Osteocyte (in vitro differentiated cells): Measurements from ENCODE around the gene CD81. TPM values are rescaled to one million over a fixed set of nuclear protein-coding genes. Genes with fewer than 3 reads are reported as not detected.
A peak's percentile ranks its signal among the peaks of the same experiment; 100 is the strongest.

Source experiments
- DNase-seq: peaks from one replicate; pipeline ENCODE4 v3.0.0; 2021; ENCODE audit warnings: mixed read lengths; ENCODE audit not compliant: unreplicated experiment; ENCODE audit errors: extremely low spot score
- H3K27ac Mint-ChIP-seq: one replicate; pipeline ENCODE4 v1.8.0; 2021; ENCODE audit warnings: mild to moderate bottlenecking, mixed read lengths; ENCODE audit not compliant: unreplicated experiment
- H3K27me3 Mint-ChIP-seq: one replicate; pipeline ENCODE4 v1.8.0; 2021; ENCODE audit warnings: mixed read lengths; ENCODE audit not compliant: unreplicated experiment
- H3K36me3 Mint-ChIP-seq: one replicate; pipeline ENCODE4 v1.8.0; 2021; ENCODE audit warnings: mixed read lengths; ENCODE audit not compliant: unreplicated experiment
- H3K4me1 Mint-ChIP-seq: one replicate; pipeline ENCODE4 v1.8.0; 2021; ENCODE audit warnings: mixed read lengths; ENCODE audit not compliant: unreplicated experiment
- H3K4me3 Mint-ChIP-seq: one replicate; pipeline ENCODE4 v1.8.0; 2021; ENCODE audit warnings: mild to moderate bottlenecking, moderate library complexity, mixed read lengths; ENCODE audit not compliant: unreplicated experiment
- H3K9me3 Mint-ChIP-seq: one replicate; pipeline ENCODE4 v1.8.0; 2021; ENCODE audit warnings: mixed read lengths; ENCODE audit not compliant: unreplicated experiment
- CTCF ChIP-seq: fragments of 200-600 bp; sonication (generic); IDR thresholded peaks from 2 replicates; pipeline ENCODE4 v1.5.0; 2021; ENCODE audit warnings: antibody characterized with exemption, mild to moderate bottlenecking, moderate library complexity
- total RNA-seq: library from RNA; stranded (reverse); gene quantifications from 2 replicates; pipeline ENCODE4 v1.2.1, GENCODE V29; 2021

The CD81 gene
- total RNA-seq, 1 donor from 2014 or later = 652 TPM

- no peak overlapping the region for H3K27ac Mint-ChIP-seq
- H3K9me3 Mint-ChIP-seq = no peaks in the 10 kb centered on the region
- TF ChIP-seq CTCF = no peak
- H3K27me3 Mint-ChIP-seq = peaks cover 3% of the 10 kb centered on the region
- no peak overlapping the region for H3K4me3 Mint-ChIP-seq
- H3K4me1 Mint-ChIP-seq = no peaks in the 10 kb centered on the region
- no peak for DNase-seq
- no peaks in the 10 kb centered on the region for H3K36me3 Mint-ChIP-seq
Measured at GRCh38 chr11:2426826-2427521, 49.9 kb downstream of the CD81 start.

- no peak for DNase-seq
- Mint-ChIP-seq H3K4me1 (no peaks in the 10 kb centered on the region), H3K4me3 (no peak overlapping the region), H3K27ac (no peak overlapping the region), H3K9me3 (no peaks in the 10 kb centered on the region), H3K27me3 (peaks cover 3% of the 10 kb centered on the region), H3K36me3 (no peaks in the 10 kb centered on the region)
- no peak for TF ChIP-seq CTCF
Measured at GRCh38 chr11:2427721-2428321, 50.7 kb downstream of the CD81 start.

- Mint-ChIP-seq H3K27me3 (peaks cover 3% of the 10 kb centered on the region), H3K4me3 (no peak overlapping the region), H3K27ac (no peak overlapping the region), H3K4me1 (no peaks in the 10 kb centered on the region), H3K9me3 (no peaks in the 10 kb centered on the region), H3K36me3 (no peaks in the 10 kb centered on the region)
- DNase-seq = no peak
- TF ChIP-seq CTCF = peak; percentile 64
Measured at GRCh38 chr11:2428322-2428795, 51.2 kb downstream of the CD81 start.

- Mint-ChIP-seq H3K4me3 (no peak overlapping the region), H3K27me3 (peaks cover 3% of the 10 kb centered on the region), H3K9me3 (no peaks in the 10 kb centered on the region), H3K36me3 (no peaks in the 10 kb centered on the region), H3K4me1 (no peaks in the 10 kb centered on the region), H3K27ac (no peak overlapping the region)
- no peak for TF ChIP-seq CTCF
- no peak for DNase-seq
Measured at GRCh38 chr11:2431395-2431794, 54.3 kb downstream of the CD81 start.

GRCh38 chr11:2432171-2432621, 55.1 kb downstream of the CD81 start:
- Mint-ChIP-seq H3K27ac (no peak overlapping the region), H3K27me3 (peaks cover 3% of the 10 kb centered on the region), H3K4me3 (no peak overlapping the region), H3K4me1 (no peaks in the 10 kb centered on the region), H3K36me3 (no peaks in the 10 kb centered on the region), H3K9me3 (no peaks in the 10 kb centered on the region)
- DNase-seq = no peak
- TF ChIP-seq CTCF = no peak
